HG03280 (cell line): Measurements from ENCODE around the gene CEL.

Experiments used
- ATAC-seq: cut with Tn5 transposase; IDR thresholded peaks from one replicate; pipeline ENCODE4 v1.9.1; 2021; ENCODE audit warnings: mild to moderate bottlenecking, moderate library complexity; ENCODE audit not compliant: unreplicated experiment

CEL gene

DNA sequence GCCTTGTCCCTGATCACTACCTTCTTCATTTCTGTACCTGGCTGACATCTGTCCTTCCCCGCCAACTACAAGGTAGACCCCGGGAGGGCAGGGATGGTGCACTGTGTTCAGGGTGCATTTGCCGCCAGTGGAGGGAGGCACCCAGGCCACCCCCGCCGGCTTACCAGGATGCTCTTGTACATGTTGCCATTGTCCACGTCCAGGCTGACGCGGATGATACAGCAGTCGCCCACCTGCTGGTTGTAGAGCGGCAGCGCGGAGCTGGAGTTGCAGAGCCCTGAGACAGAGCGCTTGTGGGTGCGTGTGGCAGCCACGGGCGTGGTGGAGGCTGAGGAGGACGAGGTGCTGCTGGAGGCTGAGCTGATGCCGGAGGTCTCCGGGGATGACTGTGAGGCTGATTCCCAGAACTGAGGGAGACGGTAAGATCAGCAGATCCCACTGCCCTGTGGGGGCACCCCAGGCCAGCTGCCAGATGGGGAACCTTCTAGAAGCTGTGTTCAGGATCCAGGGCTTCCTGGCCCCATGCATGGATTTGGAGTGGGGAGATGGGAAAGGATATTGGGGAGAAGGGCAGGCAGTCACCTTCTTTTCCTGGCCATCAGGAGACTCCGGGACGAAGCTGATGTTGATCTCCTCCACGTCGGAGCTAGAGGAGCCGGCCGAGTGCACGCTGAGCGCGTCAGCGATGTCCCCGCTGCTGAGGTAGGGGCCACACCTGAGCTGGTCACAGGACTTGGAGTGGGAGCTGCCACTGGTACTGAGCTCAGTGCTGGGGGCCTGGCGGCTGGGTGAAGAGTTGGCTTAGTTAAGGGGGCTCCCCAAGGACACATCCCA, 39.8 kb downstream of the CEL start:
- no peak for ATAC-seq

DNA sequence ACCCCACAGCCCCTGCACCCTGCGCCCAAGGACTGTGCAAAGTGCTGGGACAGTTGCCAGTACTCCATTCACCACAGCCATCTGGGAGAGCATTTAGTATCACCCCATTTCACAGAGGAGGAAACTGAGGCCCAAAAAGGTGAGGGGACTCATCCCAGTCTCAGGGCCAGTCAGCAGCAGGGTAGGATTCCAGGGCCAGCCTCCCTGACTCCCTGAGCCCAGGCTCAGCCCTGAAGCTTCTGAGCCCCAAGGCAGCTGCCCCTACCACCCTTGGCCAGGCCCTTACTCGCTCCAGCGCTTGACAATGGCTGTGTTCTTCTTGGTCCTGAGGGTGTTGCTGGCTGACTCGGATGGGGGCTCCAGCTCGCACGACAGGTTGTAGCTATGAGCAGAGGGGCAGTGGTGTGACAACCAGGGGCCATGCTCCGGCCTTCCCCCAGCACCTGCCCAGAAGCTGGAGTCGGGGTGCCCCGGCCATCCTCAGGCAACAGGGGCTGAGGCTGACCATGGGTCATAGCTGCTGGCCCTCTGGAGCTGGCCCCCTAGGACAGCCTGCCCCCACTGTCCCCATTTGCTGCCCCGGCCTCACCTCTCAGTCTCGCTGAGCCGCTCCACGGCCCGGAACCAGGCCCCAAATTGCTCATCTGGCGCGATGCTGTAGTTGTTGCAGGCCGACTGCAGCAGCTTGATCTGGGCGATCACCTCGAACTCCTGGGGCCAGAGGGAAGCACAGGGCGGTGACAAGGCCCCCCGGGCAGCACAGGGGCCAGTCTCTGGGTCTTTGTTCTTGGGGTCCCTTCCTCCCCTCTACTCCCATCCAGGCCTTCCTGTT, 40.6 kb downstream of the CEL start:
- no peak for ATAC-seq

DNA sequence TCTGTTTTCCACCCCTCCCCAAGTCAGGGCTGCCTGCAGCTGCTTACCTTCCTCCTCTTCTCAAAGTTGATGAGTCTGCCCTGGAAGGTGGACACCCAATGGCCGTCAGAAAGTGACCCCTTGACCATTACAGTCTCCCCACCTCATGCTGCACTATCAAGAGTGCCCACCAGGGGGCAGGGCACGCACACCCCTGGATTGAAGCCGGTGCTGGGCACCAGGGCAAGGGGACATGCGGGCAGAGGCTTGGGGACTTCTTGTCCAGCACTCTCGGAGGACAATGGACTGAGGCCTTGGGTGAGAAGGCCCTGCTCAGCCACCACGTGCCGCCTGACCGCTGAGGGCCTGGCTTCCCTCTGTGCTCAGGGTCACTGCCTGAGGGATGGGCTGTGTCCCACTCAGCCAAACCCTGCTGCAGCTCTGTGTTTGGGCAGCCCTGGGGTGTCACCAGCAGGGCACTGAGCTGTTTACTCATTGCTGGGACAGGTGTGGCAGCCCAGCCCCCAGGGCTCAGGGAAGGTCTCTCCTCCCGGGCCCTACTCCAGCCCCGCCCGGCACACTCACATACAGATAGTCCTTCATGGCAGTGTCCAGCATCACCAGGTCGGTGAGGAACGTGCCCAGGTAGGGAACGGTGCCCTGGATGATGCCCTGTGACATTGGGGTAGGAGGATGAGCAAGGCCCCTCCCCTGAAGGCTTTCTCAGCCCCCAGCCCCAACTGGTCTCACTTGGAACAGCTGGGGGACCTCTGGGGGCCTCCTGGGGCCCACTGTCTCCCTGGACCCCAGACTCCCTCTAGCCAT, 41.6 kb downstream of the CEL start:
- ATAC-seq = no peak

DNA sequence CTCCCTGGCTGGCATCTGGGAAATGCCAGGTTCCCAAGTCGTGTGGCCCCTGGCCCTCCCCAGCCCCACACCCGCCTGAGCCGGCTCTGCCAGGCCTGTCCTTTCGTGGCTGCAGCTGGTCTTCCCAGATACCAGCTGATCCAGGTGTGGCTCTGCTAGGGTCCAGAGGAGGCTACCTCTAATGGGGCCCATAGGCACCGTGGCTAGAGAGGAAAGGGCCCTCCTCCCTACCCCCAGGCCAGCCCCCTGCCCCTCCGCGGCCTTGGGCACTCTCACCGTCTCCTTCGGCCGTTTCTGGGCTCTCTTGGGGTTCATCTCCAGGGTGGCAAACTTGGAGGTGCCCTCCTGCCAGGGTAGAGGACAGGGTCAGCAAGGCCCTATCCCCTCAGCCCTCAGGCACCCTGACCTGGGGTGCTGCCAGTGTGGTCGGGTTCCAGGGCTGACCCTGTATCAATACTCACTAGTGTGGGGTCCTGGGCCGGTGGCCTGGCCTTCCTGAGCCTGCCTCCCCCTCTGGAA, 42.3 kb downstream of the CEL start:
- ATAC-seq = no peak

DNA sequence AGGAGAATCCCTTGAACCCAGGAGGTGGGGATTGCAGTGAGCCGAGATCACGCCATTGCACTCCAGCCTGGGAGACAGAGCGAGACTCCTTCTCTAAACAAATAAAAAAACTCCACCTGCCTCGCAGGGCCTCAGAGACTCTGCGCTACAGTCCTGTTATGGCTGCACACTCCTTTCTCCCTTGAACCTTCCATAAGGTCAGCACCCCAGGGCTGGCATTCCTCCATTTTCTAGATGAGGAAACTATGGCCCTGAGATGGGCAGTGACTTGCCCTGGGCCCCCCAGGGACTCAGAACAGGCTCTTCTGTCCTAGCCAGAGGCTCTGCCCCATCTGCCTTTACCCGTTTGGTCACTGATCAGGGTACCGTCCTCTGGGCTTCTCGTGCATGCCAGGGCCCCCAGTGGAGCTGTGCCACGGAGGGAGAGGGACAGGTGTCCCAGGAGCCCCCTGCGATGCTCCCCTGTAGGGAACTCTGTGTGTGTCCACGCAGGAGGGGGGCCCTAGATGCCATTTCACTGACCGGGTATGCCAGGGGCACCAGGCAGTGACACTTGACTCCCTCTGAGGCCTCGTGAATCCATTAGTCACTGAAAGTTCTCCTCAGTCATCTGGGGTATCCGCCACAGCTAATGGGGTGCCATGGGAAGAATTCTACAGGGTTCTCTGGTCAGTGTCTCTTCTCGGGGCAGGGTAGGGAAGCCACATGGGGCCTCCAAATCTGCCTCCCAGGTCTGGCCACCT, 43.1 kb downstream of the CEL start:
- ATAC-seq = no peak

DNA sequence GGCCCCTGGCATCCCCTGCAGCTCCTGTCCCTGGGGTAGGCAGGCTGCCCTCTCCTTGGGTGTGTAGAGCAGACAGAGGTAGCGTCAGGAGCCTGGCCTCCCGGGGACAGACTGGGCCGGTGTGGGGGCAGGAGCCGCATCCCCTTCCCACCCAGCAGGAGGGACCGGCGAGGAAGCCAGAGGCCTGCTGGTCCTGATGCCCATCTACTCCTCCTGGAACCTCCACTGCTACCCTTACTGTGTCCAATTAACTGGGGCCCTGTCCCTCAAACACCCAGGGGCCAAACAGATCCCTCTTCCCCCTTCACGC, 43.6 kb downstream of the CEL start:
- no peak for ATAC-seq

DNA sequence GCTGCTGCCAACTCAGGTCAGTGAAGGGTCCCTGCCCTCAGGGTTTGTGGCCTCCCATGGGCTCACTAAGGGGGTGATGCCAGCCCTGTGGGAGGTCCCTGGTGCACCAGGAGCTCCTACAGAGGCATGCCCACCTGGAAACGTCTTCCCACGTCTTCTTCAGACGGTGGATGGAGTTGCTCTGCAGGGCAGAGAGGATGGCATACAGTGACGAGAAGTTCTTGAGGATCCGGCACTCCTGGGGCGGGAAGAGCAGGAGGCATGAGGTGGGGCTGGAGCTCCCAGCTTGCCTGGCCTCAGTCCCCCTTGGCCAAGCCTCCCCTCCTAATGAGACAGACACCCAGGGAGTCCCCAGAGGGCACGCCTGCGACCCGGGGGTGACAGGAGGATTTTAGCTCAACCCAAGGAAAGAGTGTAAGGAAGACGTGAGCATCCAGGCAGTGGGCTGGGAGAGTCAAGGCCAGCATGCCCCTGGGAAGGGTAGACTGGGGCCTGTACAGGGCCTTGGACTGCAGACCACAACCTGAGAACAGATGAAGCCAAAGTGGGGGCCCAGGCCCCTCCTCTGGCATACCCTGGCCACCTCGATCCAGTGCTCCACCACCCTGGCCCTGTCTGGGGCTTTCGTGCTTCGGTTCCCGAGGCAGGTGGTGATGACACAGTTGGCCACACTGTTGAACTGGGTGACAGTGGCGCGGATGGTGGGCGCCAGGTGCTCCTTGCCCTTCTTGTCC, 44.9 kb downstream of the CEL start:
- ATAC-seq = no peak

DNA sequence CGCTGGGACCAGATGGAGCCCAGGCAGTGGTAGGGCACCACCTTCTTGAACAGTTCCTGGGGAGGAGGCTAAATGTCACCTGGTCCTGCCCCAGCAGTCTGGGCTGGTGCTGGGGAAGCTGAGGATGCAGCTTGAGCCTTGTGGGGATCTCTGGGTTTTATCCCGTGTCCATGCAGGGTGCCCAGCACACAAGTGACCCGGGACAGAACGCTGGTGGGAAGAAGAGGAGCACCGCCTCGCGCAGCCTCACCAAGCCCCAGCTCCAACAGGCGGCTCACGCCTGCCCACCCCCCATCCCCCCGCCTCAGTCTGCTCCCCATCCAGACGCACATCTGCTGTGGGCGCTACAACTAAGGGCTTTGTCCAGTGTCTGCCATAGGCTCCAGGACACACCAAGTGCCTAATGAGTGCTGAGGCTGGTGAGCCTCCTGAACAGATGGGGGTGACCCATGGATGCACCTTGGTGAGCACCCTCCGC, 45.5 kb downstream of the CEL start:
- ATAC-seq = no peak

DNA sequence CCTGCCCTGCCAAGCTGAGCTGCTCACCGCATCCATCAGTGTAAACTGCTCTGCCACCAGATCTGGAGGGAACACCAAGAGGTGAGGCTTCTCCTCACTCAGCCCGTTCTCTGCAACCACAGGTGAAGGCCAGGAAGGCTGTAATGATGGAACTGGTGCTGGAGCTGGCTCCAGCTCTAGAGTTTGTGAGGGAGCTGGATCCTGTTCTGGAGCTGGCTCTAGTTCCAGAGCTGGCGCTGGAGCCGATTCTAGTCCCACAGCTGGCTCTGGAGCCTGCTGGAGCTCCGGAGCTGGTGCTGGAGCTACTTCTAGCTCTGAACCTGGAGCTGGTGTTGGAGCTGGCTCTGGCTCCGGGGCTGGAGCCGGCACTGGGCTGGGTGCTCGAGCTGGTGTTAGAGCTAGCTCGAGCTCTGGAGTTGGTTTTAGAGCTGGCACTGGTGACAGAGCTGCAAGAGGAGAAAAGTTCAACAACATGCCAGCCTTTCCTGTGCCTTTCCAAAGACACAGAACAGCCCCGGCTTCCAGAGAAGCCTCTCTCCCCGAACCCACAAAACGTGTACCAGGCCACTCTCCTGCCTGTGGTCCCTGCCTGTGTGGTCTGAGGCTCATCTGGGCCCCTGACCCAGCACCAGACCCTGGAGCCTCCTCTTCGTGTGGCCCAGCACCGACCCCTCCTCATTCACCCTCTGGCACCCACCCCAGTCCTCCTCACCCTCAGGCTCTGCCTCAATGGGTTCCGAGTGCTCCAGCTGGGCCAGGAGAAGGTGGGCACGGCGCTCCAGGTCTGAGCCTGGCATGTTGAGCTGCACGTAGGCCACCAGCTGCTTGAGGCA, 46.4 kb downstream of the CEL start:
- no peak for ATAC-seq

DNA sequence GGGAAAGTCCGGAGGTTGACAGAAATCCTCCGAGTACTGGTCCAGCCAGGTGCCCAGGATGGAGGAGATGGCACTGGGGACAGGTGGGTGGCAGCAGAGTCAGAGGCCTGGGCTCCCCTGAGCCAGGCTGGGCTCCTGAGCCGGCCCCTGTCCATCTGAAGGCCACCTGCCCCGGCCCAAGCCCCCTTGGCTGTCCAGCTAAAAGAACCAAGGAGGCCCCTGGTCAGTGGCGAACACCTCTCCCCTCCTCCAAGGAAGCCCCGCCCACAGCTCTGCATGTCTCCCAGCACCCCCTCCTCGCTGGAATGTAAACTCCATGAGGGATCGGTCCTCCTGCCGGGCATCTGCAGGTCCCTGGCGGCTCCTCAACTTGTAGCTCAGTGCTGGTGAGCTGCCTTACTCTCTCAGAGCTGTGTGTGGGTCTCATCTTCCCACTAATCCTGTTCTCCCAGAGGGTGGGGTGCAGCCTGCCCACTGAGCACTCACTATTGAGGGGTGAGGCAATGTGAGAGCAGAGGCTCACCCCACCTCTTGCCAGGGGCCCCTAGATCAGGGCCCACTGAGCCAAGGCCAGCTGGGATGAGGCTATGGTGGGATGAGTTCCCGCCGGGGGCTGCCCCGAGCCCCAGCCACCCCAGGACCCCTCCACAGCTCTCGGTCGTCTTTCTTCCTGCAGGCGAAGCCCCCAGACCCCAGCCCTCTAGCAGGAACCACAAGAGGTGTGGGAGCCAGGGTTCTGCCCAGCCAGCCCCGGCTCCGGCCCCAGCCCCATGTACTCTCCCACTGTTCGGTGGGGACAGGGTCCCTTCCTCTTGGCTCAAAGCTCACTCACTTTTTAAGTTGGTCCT, 47.2 kb downstream of the CEL start:
- ATAC-seq = no peak

DNA sequence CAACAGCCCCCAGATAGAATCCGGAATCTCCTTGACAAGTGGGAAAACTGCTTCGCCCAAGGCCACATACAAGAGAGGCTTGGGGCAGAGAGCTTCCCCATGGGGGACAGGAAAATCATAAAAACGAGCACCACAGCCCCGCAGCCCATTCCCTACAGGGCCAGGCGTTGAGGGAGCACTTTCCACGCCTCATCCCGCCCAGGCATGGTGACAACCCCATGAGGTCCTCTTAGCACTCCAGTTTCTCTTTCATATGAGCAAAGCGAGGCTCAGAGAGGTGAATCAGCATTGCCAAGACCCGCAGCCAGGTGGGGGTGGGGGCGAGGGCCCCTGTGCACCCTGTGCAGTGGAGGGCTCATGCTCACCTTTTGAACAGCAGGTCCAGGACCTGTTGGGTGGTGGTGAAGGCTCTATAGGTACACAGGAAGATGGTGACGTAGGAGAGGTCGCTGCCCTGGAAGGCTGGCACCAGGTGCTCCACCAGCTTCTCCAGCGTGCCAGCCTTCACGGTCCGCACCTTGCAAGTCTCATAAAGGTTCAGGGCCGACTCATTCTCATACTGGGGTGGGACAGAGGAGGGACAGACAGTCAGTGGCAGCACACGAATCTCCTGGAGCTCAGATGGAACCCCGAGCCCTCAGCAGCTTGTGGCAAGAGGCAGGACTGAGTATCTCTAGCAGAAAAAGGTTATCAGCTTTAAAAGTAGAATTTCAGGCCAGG, 48.3 kb downstream of the CEL start:
- no peak for ATAC-seq

DNA sequence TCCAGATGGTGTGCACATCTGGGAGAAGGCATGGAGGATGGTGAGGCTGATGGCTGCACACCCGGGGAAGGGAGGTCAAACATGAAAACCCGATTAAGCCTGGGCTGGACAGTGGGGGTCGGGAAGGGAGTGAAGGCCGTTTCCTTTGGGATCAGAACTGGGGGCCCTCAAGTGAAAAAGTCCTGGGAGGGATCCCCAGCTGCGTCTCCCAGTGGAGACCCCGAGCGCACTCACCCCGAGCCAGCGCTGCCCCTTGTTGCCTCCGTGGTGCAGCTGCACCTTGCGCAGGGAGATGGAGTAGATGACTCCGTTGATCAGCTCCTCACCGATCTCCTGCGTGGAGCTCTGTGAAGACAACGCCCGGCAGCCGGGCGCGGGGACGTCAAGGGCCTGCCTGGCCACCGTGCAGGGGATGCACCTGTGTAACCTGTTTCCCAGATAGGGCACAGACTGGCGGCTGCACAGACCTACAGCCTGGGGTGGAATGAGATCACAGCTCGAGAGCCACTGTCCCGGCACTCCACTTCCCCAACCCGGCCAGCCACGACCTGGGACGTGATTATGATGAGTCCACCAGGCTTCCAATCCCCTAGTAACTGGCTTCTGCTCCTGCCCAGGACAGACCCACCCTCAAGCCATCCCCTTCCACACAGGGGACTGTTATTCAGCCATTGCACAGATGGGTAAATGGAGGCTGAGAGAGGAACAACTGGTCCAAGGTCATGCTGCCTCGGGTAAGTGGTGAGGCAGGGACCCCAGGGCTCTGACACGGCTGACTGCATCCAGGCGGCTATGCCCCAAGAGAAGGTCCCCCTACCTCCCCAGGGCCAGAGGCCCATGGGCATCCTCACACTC, 50.3 kb downstream of the CEL start:
- no peak for ATAC-seq

DNA sequence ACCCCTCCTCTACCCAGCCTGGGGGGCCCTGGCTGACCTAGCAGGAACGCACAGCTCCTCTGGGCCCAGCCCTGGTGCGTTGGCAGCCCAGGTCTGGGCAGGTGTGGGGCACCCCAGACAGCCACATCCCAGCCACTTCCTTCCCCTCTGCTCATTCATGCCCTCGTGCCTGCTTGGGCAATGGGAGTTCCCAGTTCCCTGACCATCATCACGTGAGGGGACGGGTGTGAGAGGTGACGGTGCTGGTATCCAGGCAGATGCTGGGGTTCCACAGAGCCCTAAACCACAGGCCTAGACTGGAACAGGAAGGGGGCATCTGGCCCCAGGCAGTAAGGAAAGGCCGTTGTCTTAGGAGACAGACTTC, 50.9 kb downstream of the CEL start:
- ATAC-seq = no peak

DNA sequence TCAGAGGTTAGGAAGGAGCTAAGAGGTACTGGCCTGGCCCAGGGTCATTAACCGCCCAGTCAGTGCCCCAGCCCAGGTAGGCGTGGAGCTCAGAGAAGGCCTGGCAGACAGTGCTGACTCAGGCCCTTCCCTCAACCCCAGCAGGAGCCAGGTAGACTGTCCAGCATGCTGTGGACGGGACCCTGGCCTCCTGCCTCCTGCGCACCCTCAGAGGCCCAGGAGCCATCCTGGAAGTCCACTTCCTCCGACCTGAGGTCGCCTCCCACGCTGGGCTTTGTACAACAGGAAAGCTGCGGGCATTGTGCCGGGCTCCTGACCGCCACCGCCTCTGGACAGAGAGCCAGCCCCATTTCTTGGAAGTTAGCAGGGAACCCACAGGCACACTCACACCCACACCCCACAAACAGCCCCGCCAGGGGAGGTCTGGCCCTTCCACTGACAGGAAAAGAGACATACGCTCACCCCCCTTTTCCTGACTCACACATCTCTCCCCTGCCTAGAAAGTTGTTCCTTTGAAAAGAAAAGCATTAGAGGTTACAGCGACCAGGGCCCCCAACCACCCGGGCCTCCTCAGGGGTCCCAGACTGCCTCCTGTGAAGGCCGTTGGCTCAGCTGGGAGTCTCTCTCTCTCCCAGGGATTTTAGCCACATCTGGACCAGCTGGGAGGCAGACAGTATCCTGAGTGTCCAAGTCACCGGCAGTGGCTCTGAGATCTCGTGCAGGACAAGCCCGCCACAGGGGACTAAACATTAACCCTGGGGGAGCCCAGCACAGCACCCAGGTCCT, 51.6 kb downstream of the CEL start:
- ATAC-seq = no peak

DNA sequence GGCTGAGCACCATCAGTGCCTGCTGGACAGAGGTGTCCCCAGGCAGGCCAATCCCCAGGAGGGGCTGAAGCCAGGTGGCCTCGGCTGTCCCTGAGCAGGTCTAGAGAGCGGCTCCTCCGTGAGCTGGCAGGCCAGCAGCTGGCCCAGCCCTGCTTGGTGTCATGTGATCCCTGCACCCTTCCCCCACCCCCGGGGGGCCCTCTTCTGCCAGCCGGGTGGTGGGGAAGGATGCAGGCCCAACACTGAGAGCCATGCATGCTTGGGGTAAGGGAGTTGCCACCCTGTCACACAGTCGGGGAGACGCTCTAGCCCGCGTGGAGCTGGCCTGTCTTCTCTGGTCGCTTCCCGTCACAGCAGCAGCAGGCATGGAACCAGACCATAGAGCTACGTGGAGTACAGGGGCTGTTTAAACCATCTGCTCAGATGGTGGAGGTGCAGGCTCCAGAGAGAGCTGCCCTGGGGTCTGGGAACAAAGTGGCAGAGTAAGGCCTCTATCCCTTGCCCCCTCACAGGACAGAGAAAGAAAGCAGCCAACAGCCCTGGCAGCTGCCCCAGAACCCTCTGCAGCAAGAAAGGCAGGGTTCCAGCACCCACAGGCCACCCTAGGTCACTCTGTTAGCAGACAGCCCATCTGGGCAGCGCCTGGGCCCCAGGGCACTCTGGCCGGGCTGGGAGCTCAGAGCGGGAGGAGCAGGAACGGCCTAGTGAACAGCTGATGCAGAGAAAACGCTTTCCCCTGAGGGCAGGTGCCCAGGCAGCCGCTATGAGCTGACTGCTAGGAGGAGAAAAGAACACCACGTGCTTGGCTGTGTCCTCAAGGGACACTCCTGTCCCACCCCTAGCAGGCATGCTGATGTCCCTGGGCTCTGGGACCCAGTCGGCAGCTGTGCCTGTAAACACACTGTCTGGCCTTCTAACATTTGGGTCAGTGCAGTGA, 52.4 kb downstream of the CEL start:
- no peak for ATAC-seq
